Activated CD8-positive, alpha-beta T cell treated with anti-CD3 and anti-CD28 coated beads, Interleukin-2, amount 10 ng/mL, durations not matched to agents 7 days and 5 days (primary cell): Measurements from ENCODE around the gene MIPOL1. TPM values are rescaled to one million over a fixed set of nuclear protein-coding genes. Genes with fewer than 3 reads are reported as not detected.

ENCODE experiments used
- ATAC-seq: fragments of 150-1000 bp; cut with Tn5 transposase; one replicate; pipeline ENCODE4 v1.10.0; 2021; ENCODE audit warnings: moderate library complexity
- CTCF ChIA-PET: fragments of 350-600 bp; sonication (Branson Sonifier 250); formaldehyde crosslinking; loops from one replicate; lab custom pipeline; 2021; ENCODE audit warnings: antibody characterized with exemption; lab: Charles Lee
- POLR2A ChIA-PET: fragments of 350-600 bp; sonication (Branson Sonifier 250); formaldehyde crosslinking; loops from one replicate; lab custom pipeline; 2021; ENCODE audit warnings: antibody characterized with exemption; lab: Charles Lee
- DNase-seq: peaks from one replicate; pipeline ENCODE4 v3.0.0-alpha.2; 2020
- H3K27ac Mint-ChIP-seq: one replicate; pipeline ENCODE4 v1.8.0; 2021; ENCODE audit warnings: mild to moderate bottlenecking, mixed read lengths
- H3K27me3 Mint-ChIP-seq: one replicate; pipeline ENCODE4 v1.8.0; 2021; ENCODE audit warnings: low read depth, mixed read lengths
- H3K36me3 Mint-ChIP-seq: one replicate; pipeline ENCODE4 v1.8.0; 2021; ENCODE audit warnings: low read depth, mixed read lengths
- H3K4me1 Mint-ChIP-seq: one replicate; pipeline ENCODE4 v1.8.0; 2021; ENCODE audit warnings: low read depth, mixed read lengths
- H3K4me3 Mint-ChIP-seq: one replicate; pipeline ENCODE4 v1.8.0; 2021; ENCODE audit warnings: mild to moderate bottlenecking, mixed read lengths
- H3K9me3 Mint-ChIP-seq: one replicate; pipeline ENCODE4 v1.8.0; 2022; ENCODE audit warnings: mixed read lengths; ENCODE audit not compliant: insufficient read depth
- total RNA-seq, 2 experiments: library from RNA; stranded (reverse); gene quantifications; one replicate each; pipeline ENCODE4 v1.2.3, GENCODE V29; 2021

MIPOL1 gene
- total RNA-seq, 2 experiments from 2014 or later, result not detected

GRCh38 chr14:37595809-37596621, 398.3 kb downstream of the MIPOL1 start:
- Mint-ChIP-seq H3K27me3 (peaks cover 68% of the 10 kb centered on the region), H3K4me3 (peak overlapping the region; percentile 54), H3K27ac (peak overlapping the region; percentile 30), H3K9me3 (peaks cover 14% of the 10 kb centered on the region), H3K36me3 (peaks cover 20% of the 10 kb centered on the region), H3K4me1 (peaks cover 23% of the 10 kb centered on the region)
- peak; percentile 33 for DNase-seq
- POLR2A ChIA-PET, result no interaction called here
- peak; percentile 35 for ATAC-seq
- CTCF ChIA-PET, result no interaction called here

GRCh38 chr14:37596790-37597472, 399.2 kb downstream of the MIPOL1 start:
- ChIA-PET POLR2A (no interaction called here), CTCF (interaction anchor here (1.0 kb wide), 1 partner anchor 8 kb away, joined by 4 read pairs; no protein-coding TSS in a partner anchor)
- no peak overlapping the region for H3K27ac Mint-ChIP-seq
- no peak overlapping the region for H3K4me3 Mint-ChIP-seq
- H3K27me3 Mint-ChIP-seq, result peaks cover 70% of the 10 kb centered on the region
- no peak for ATAC-seq
- H3K36me3 Mint-ChIP-seq, result peaks cover 19% of the 10 kb centered on the region
- peaks cover 14% of the 10 kb centered on the region for H3K9me3 Mint-ChIP-seq
- DNase-seq, result no peak
- peaks cover 21% of the 10 kb centered on the region for H3K4me1 Mint-ChIP-seq

- Mint-ChIP-seq H3K27me3 (peaks cover 67% of the 10 kb centered on the region), H3K36me3 (peaks cover 17% of the 10 kb centered on the region), H3K9me3 (peaks cover 13% of the 10 kb centered on the region), H3K4me1 (peaks cover 21% of the 10 kb centered on the region), H3K27ac (no peak overlapping the region), H3K4me3 (no peak overlapping the region)
- no peak for ATAC-seq
- ChIA-PET POLR2A (no interaction called here), CTCF (interaction anchor here (1.0 kb wide), 1 partner anchor 9 kb away, joined by 4 read pairs; no protein-coding TSS in a partner anchor)
- no peak for DNase-seq
Observed at GRCh38 chr14:37597538-37597913, 399.8 kb downstream of the MIPOL1 start.

- Mint-ChIP-seq H3K27ac (no peak overlapping the region), H3K9me3 (peaks cover 9% of the 10 kb centered on the region), H3K4me3 (no peak overlapping the region), H3K36me3 (peaks cover 11% of the 10 kb centered on the region), H3K27me3 (peaks cover 65% of the 10 kb centered on the region), H3K4me1 (peaks cover 21% of the 10 kb centered on the region)
- DNase-seq (no peak), ATAC-seq (no peak)
- ChIA-PET CTCF (no interaction called here), POLR2A (no interaction called here)
Observed at GRCh38 chr14:37597914-37598746, 400.4 kb downstream of the MIPOL1 start.

GRCh38 chr14:37598747-37599506, 401.2 kb downstream of the MIPOL1 start:
- H3K36me3 Mint-ChIP-seq, result peaks cover 11% of the 10 kb centered on the region

GRCh38 chr14:37599507-37600368, 402.0 kb downstream of the MIPOL1 start:
- no peak overlapping the region for H3K4me3 Mint-ChIP-seq
- H3K9me3 Mint-ChIP-seq, result peaks cover 9% of the 10 kb centered on the region
- H3K36me3 Mint-ChIP-seq, result peaks cover 8% of the 10 kb centered on the region
- H3K27ac Mint-ChIP-seq, result no peak overlapping the region
- DNase-seq (no peak), ATAC-seq (no peak)
- peaks cover 54% of the 10 kb centered on the region for H3K27me3 Mint-ChIP-seq
- ChIA-PET CTCF (no interaction called here), POLR2A (no interaction called here)
- H3K4me1 Mint-ChIP-seq, result peaks cover 18% of the 10 kb centered on the region

More at GRCh38 chr14:37598747-37599506, 401.2 kb downstream of the MIPOL1 start:
- DNase-seq (no peak), ATAC-seq (no peak)
- ChIA-PET POLR2A (no interaction called here), CTCF (no interaction called here)
- peaks cover 60% of the 10 kb centered on the region for H3K27me3 Mint-ChIP-seq
- peaks cover 9% of the 10 kb centered on the region for H3K9me3 Mint-ChIP-seq
- H3K4me1 Mint-ChIP-seq, result peaks cover 21% of the 10 kb centered on the region
- peak overlapping the region; percentile 30 for H3K27ac Mint-ChIP-seq
- H3K4me3 Mint-ChIP-seq, result peak overlapping the region; percentile 38

GRCh38 chr14:37600880-37601741, 403.4 kb downstream of the MIPOL1 start:
- ATAC-seq (no peak), DNase-seq (no peak)
- POLR2A ChIA-PET, result no interaction called here
- Mint-ChIP-seq H3K9me3 (peaks cover 9% of the 10 kb centered on the region), H3K36me3 (peaks cover 8% of the 10 kb centered on the region), H3K4me1 (peaks cover 12% of the 10 kb centered on the region), H3K27me3 (peaks cover 48% of the 10 kb centered on the region), H3K27ac (no peak overlapping the region), H3K4me3 (no peak overlapping the region)
- CTCF ChIA-PET, result no interaction called here

- no peak overlapping the region for H3K4me3 Mint-ChIP-seq
- peaks cover 41% of the 10 kb centered on the region for H3K27me3 Mint-ChIP-seq
- POLR2A ChIA-PET, result no interaction called here
- peaks cover 5% of the 10 kb centered on the region for H3K36me3 Mint-ChIP-seq
- CTCF ChIA-PET, result no interaction called here
- no peak for ATAC-seq
- no peak overlapping the region for H3K27ac Mint-ChIP-seq
- H3K9me3 Mint-ChIP-seq, result peaks cover 5% of the 10 kb centered on the region
- peaks cover 8% of the 10 kb centered on the region for H3K4me1 Mint-ChIP-seq
- no peak for DNase-seq
Observed at GRCh38 chr14:37601865-37602264, 404.1 kb downstream of the MIPOL1 start.
